Smooth muscle cell (in vitro differentiated cells): ENCODE data around the gene CPNE7. TPM values are rescaled to one million over a fixed set of nuclear protein-coding genes. Genes with fewer than 3 reads are reported as not detected.

Experiments used
- DNase-seq: peaks from one replicate; lab custom pipeline; 2025; ENCODE audit not compliant: unreplicated experiment; lab: John Stamatoyannopoulos, UW
- H2AFZ ChIP-seq: fragments of 200-600 bp; sonication (generic); 2 replicates; pipeline ENCODE4 v1.6.0; 2016; ENCODE audit warnings: antibody characterized with exemption, low read depth, mild to moderate bottlenecking
- H3F3A ChIP-seq: fragments of 200-600 bp; sonication (generic); 2 replicates; pipeline ENCODE4 v1.6.0; 2017; ENCODE audit warnings: antibody characterized with exemption, low read depth
- H3K27ac ChIP-seq: fragments of 200-600 bp; sonication (generic); 2 replicates; pipeline ENCODE4 v1.5.1; 2016; ENCODE audit warnings: low read depth, mild to moderate bottlenecking
- H3K27me3 ChIP-seq: fragments of 200-600 bp; sonication (generic); 2 replicates; pipeline ENCODE4 v1.6.1; 2016; ENCODE audit warnings: low read depth, mild to moderate bottlenecking
- H3K36me3 ChIP-seq: fragments of 200-600 bp; sonication (generic); 2 replicates; pipeline ENCODE4 v1.5.1; 2016; ENCODE audit warnings: low read depth
- H3K4me1 ChIP-seq: fragments of 200-600 bp; sonication (generic); 2 replicates; pipeline ENCODE4 v1.5.1; 2016; ENCODE audit warnings: low read depth
- H3K4me2 ChIP-seq: fragments of 200-600 bp; sonication (generic); 2 replicates; pipeline ENCODE4 v1.6.0; 2016; ENCODE audit warnings: mild to moderate bottlenecking
- H3K4me3 ChIP-seq: fragments of 200-600 bp; sonication (generic); 2 replicates; pipeline ENCODE4 v1.5.1; 2016; ENCODE audit warnings: mild to moderate bottlenecking
- H3K79me2 ChIP-seq: fragments of 200-600 bp; sonication (generic); 2 replicates; pipeline ENCODE4 v1.6.0; 2016; ENCODE audit warnings: low read depth, mild to moderate bottlenecking
- H3K9ac ChIP-seq: fragments of 200-600 bp; sonication (generic); 2 replicates; pipeline ENCODE4 v1.6.0; 2016; ENCODE audit warnings: low read depth
- H3K9me3 ChIP-seq: fragments of 200-600 bp; sonication (generic); replicated peaks from 2 replicates; pipeline ENCODE4 v1.5.1; 2016; ENCODE audit warnings: low read depth
- H4K20me1 ChIP-seq: fragments of 200-600 bp; sonication (generic); 2 replicates; pipeline ENCODE4 v1.6.0; 2016; ENCODE audit warnings: low read depth
- WGBS: methylation state at CpG from one replicate; pipeline ENCODE4 v1.1.7; 2016; ENCODE audit warnings: low lambda C conversion rate; 5-methylcytosine and 5-hydroxymethylcytosine counted together
- polyA plus RNA-seq: library from polyadenylated mRNA; unstranded; fragments of >200 nt; fragmentation: Nextera tagmentation; extraction: Ambion mirVana; gene quantifications from 2 replicates; pipeline ENCODE4 v1.2.1, GENCODE V29; 2016
- total RNA-seq: library from RNA; depleted of rRNA; stranded (reverse); fragments of >200 nt; gene quantifications from 2 replicates; pipeline ENCODE4 v1.2.3, GENCODE V29; 2014
- TF ChIP-seq, protein P1 (sequence below): fragments of 200-600 bp; sonication (generic); IDR thresholded peaks from 2 replicates; pipeline ENCODE4 v1.5.1; 2017; ENCODE audit warnings: borderline replicate concordance, mild to moderate bottlenecking, antibody characterized with exemption; ENCODE audit not compliant: insufficient read depth, poor library complexity, severe bottlenecking

CPNE7 gene
- total RNA-seq (0.58 TPM in 1 of 2 replicates, not detected in the other), polyA plus RNA-seq (0.14 and 0.43 TPM in 2 replicates)

DNA sequence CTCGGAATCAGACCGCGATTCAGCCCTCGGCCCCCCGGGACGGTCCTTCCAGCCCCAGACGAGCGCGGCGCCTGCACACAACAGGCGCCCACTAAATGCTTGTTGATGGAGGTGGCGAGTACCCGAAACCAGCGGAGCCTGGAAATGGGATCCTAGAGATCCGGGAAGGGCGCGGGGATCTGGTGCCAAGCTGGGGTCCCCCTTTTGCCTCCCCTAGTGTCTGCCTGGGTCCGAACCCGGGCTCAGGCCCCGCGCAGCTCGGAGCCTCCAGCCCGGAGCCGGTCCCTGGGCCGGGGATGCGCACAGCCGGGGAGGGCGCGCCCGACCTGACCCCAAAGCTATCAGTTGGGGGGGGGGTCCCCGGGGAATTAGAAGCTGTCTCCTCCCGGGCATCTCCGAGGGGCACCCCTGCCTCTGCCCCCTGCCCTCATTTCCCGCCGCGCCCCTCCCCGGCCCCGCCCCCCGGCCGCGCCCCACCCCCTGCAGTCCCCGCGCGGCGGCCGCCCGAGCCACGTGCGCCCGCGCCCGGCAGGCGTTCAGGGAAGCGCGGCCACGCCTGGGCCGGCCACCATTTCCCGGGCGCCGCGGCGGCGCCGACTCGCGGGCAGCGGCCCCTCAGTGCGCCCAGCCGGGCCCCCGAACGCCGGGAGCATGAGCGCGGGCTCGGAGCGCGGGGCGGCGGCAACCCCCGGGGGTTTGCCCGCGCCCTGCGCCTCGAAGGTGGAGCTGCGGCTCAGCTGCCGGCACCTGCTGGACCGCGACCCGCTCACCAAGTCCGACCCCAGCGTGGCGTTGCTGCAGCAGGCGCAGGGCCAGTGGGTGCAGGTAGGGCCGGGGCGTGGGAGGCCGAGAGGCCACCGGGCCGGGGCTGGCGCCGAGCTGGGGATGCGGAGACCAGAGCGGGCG is at the start of gene CPNE7:
TSS of gene CPNE7 (plus strand) at position 512 of the 906 bp plus-strand sequence. CDS start at position 652, 140 bp downstream.
- peaks cover 25% of the 10 kb centered on the region for H3K27me3 ChIP-seq
- H3K79me2 ChIP-seq, result no peaks in the 10 kb centered on the region
- H3K9ac ChIP-seq, result no peak within 1 kb of the TSS
- peak within 1 kb of the TSS; percentile 88 for H3K4me2 ChIP-seq
- H4K20me1 ChIP-seq, result no peaks in the 10 kb centered on the region
- peaks cover 6% of the 10 kb centered on the region for H3K4me1 ChIP-seq
- TF ChIP-seq, protein P1, sequence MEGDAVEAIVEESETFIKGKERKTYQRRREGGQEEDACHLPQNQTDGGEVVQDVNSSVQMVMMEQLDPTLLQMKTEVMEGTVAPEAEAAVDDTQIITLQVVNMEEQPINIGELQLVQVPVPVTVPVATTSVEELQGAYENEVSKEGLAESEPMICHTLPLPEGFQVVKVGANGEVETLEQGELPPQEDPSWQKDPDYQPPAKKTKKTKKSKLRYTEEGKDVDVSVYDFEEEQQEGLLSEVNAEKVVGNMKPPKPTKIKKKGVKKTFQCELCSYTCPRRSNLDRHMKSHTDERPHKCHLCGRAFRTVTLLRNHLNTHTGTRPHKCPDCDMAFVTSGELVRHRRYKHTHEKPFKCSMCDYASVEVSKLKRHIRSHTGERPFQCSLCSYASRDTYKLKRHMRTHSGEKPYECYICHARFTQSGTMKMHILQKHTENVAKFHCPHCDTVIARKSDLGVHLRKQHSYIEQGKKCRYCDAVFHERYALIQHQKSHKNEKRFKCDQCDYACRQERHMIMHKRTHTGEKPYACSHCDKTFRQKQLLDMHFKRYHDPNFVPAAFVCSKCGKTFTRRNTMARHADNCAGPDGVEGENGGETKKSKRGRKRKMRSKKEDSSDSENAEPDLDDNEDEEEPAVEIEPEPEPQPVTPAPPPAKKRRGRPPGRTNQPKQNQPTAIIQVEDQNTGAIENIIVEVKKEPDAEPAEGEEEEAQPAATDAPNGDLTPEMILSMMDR, result no peak
- no peaks in the 10 kb centered on the region for H3F3A ChIP-seq
- DNase-seq, result no peak
- WGBS, result 3% methylated on average over 75 of the region's 103 CpGs
- no peaks in the 10 kb centered on the region for H3K9me3 ChIP-seq
- peak within 1 kb of the TSS; percentile 52 for H2AFZ ChIP-seq
- H3K36me3 ChIP-seq, result no peaks in the 10 kb centered on the region
- peak within 1 kb of the TSS; percentile 44 for H3K4me3 ChIP-seq
- no peak within 1 kb of the TSS for H3K27ac ChIP-seq

DNA sequence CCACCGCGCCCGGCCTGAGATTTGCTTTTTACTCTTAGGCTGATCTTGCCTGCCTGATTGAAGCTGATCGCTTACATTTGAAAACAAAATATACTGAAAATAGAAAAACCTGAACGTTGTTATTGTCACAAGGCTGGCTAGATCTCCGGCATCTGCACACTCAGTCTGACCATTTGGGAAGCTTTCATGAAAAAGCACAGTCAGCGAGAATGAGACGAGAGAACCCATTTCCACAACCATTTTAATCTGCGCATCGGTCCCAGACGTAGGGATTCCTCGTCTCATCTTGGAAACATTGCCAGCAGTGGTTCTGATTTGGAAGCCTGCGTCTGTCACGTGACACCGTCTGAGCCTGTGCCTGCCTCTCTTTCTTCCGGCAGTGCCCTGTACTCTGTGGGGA is 46.5 kb upstream of the CPNE7 start:
- Histone ChIP-seq H3K36me3 (peaks cover 6% of the 10 kb centered on the region), H4K20me1 (peaks cover 8% of the 10 kb centered on the region), H3K4me3 (no peak overlapping the region), H3K4me1 (no peaks in the 10 kb centered on the region), H2AFZ (no peak overlapping the region), H3F3A (no peaks in the 10 kb centered on the region), H3K79me2 (no peaks in the 10 kb centered on the region), H3K27ac (no peak overlapping the region), H3K4me2 (no peak overlapping the region), H3K27me3 (no peaks in the 10 kb centered on the region), H3K9ac (no peak overlapping the region), H3K9me3 (no peaks in the 10 kb centered on the region)
- WGBS, result 88% methylated on average over 16 of the region's 16 CpGs
- no peak for DNase-seq
- TF ChIP-seq, protein P1, result no peak

DNA sequence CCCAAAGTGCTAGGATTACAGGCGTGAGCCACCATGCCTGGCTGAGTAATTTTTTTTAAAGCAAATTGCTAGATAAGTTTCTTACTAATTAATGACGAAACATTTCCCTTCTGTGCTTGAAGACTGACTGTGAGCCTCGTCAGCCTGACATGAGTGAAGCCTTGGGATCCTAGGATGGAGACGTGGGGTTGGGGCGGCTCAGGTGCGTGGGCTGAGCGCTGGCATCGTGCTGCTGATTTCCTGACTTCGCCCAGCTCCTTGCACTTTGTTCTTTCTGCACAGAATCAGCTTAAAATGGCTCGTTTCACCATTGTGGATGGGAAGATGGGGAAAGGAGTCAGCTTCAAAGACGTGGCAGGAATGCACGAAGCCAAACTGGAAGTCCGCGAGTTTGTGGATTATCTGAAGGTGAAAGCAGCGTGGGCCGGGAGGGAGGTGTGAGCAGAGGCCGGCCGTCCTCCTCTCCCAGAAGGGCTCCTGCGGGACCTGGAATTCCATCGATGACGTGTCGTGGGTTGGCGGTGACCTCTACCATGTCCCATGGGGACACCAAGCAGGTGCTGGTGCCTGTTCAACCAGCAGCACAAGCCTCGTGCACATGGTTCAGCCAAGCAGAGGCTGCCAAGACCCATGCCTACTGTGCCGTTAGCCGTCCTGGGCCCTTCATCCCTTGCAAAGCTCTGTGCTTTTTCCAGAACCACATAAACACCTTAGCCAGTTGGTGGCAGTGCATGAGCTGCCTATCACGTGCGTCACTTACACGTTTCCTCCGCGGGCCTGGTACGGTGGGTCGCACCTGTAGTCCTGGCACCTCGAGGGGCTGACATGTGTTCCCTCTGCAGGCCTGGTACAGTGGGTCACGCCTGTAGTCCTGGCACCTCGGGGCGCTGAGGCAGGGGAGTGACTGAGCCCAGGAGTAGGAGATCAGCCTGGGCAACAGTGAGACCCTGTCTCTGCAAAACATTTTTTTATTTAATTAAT is 44.9 kb upstream of the CPNE7 start:
- DNase-seq, result no peak
- H3K27ac ChIP-seq, result no peak overlapping the region
- no peaks in the 10 kb centered on the region for H3K27me3 ChIP-seq
- no peaks in the 10 kb centered on the region for H3K79me2 ChIP-seq
- peaks cover 16% of the 10 kb centered on the region for H4K20me1 ChIP-seq
- H3F3A ChIP-seq, result no peaks in the 10 kb centered on the region
- H3K9me3 ChIP-seq, result no peaks in the 10 kb centered on the region
- H3K36me3 ChIP-seq, result peaks cover 6% of the 10 kb centered on the region
- H3K4me2 ChIP-seq, result no peak overlapping the region
- H2AFZ ChIP-seq, result no peak overlapping the region
- no peak overlapping the region for H3K4me3 ChIP-seq
- no peaks in the 10 kb centered on the region for H3K4me1 ChIP-seq
- WGBS, result 95% methylated on average over 37 of the region's 37 CpGs
- TF ChIP-seq, protein P1, result no peak
- no peak overlapping the region for H3K9ac ChIP-seq
